Measurements from ENCODE around the gene MSH2.
"Not testable (repeated sequence)": the region's sequence is repeated elsewhere in the genome, so short reads cannot be mapped to it uniquely, and the experiment has no call there.

Gene MSH2

GRCh38 chr2:47438106-47438505 lies 35.1 kb downstream of the MSH2 start:
- no peak for TF ChIP-seq CTCF (IDR thresholded peaks at IDR 0.05; ENCODE audit: low read depth, low read length)
- no peak for DNase-seq (ENCODE audit: extremely low read depth, low read depth)

DNA sequence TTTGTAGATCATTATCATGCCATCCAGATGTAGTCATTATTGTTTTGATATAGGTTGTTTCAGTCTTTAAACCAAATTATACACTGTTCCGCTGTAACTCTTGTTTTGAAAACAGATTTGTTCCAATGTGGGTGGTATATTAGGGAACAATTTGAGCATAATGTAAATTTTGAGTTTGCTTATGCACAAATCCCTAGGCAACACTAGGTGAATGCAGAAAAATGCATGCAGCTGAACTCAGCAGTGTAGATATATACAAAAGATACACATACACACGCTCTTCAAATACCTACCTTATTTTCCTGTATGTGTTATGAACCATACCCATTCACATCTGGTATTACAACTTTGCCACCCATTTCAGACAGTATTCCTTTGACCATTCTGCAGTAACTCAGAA lies 35.8 kb downstream of the MSH2 start:
- DNase-seq (ENCODE audit: extremely low read depth, low read depth) = no peak

DNA sequence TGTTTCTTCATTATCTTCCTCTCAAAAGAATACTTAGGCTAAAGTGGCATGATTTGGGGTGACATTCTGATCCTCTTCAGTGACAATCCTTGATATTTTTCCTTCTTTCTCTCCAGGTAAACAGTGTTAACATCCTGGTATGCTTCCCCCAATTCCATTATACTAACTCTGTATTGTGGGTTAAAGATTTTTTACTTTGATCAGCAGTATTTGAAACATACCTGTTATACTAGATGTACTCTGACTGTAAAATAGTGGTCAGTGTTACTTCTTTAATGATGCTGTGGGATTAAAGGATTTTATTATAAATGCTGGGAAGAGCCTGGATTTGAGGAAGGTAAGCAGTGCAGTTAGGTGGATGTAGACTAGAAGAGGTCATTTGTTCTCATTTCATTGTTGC lies 48.8 kb downstream of the MSH2 start:
- TF ChIP-seq CTCF (IDR thresholded peaks at IDR 0.05; ENCODE audit: low read depth, low read length) = no peak
- no peak for DNase-seq (ENCODE audit: extremely low read depth, low read depth)

More for the DNA sequence above, 35.8 kb downstream of the MSH2 start:
- TF ChIP-seq CTCF (IDR thresholded peaks at IDR 0.05; ENCODE audit: low read depth, low read length) = no peak

DNA sequence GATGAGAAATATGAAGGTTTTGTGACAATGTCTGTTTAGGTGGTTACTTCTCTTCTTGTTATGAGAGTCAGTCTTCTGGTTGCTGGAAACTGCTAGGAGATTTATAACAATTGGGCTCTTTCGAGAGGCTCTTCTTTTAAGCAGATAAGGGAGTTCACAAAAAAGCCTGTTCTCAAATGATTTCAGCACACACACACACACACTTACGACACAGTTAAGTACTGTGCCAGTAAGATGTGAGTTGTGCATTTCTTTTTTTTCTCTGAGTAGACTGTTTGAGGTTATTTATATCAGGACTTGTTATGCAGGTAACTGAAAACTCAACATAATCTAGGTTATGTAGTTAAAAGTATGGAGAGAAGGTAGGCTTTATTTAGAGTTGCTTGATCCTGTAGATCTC lies 49.8 kb downstream of the MSH2 start:
- no peak for TF ChIP-seq CTCF (IDR thresholded peaks at IDR 0.05; ENCODE audit: low read depth, low read length)
- no peak for DNase-seq (ENCODE audit: extremely low read depth, low read depth)

- DNase-seq (ENCODE audit: extremely low read depth, low read depth) = not testable (repeated sequence)
Measured at GRCh38 chr2:47454818-47455217, 51.9 kb downstream of the MSH2 start.

DNA sequence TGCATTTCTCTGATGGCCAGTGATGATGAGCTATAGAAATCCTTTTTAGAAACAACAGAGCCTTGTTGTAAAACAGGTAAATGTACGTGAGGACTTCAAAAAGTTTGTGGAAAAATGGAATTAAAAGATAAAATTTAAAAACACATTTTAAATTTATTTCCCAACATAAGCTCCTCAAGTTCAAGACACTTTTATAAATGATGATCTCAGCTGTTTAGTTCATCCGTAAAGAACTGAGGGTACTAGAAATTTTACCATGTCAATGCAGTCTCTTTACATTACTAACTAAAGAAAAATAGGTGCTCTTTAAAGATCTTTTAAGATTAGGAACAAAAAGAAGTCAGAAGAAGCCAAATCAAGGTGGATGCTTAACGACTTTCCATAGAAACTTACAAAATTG lies 52.5 kb downstream of the MSH2 start:
- TF ChIP-seq CTCF (IDR thresholded peaks at IDR 0.05; ENCODE audit: low read depth, low read length) = no peak
- DNase-seq (ENCODE audit: extremely low read depth, low read depth) = no peak

DNA sequence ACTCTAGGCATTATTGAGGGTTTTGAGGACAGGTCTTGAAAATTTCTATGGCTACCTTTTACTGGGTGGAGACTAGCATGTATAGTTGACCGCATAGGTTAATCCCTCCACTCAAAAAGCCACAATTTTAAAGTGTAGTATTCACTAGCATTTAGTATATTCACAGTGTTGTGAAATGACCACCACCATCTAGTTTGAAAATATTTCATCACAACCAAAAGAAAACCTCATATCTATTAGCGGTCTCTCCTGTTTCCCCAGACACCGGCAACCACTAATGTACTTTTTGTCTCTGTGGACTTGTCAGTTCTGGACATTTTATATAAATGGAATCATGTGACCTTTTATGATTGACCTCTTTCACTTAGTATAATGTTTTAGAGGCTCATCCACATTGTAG lies 53.9 kb downstream of the MSH2 start:
- DNase-seq (ENCODE audit: extremely low read depth, low read depth) = no peak
- TF ChIP-seq CTCF (IDR thresholded peaks at IDR 0.05; ENCODE audit: low read depth, low read length) = no peak

GRCh38 chr2:47457268-47457667 lies 54.3 kb downstream of the MSH2 start:
- DNase-seq (ENCODE audit: extremely low read depth, low read depth) = no peak
- TF ChIP-seq CTCF (IDR thresholded peaks at IDR 0.05; ENCODE audit: low read depth, low read length) = no peak

Measured in AG09319 (cell line).